ENCODE data around the gene ERC2. TPM values are rescaled to one million over a fixed set of nuclear protein-coding genes. Genes with fewer than 3 reads are reported as not detected.

Gene ERC2
- total RNA-seq, 1 donor from 2014 or later: 32.5 TPM

DNA sequence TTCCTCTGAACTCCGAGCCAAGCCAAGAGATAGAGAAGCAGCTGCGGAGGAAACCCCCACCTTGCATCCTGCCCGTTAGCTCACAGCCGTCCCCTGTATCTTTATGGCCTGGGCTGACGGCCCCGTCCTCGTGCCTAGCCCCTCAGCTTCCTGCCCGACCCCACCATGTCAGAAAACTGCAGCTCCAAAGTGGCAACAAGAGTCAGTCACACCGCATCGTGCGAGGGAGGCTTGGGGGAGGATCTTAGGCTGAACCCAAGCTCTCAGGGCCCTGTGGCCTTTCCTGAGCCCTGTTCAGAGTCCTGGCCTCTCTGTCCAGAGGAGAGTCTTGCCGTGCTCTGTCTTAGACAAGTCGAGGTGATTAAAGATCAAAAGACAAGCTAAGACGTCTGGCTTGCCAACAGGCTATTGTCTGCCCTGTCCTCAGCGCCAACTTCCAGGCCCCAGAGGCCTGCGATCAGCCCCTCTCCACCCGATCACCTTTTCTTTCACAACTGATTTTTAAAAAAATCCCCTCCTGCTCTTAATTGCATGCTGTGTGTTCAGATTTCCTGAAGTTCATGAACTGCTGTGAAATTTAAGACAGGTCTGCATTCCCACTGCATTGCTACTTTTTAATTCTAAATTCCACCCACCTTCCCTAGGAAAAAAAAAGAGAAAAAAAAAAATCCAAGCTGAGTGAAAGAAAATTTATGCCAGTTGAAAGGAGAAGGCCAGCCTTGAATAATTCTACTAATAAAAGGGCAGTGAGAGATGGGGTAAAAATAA lies 891.5 kb downstream of the ERC2 start:
- DNase-seq (ENCODE audit: low spot score, unreplicated experiment): no peak
- peaks cover 2% of the 10 kb centered on the region for H3K36me3 Mint-ChIP-seq (ENCODE audit: insufficient read depth)
- no peaks in the 10 kb centered on the region for H3K9me3 Mint-ChIP-seq (ENCODE audit: low read depth)
- peaks cover under 1% of the 10 kb centered on the region for H3K4me1 Mint-ChIP-seq (ENCODE audit: low read depth)
- H3K27me3 Mint-ChIP-seq: peaks cover 3% of the 10 kb centered on the region
- no peak overlapping the region for H3K4me3 Mint-ChIP-seq (ENCODE audit: low read depth)
- TF ChIP-seq, protein P1, sequence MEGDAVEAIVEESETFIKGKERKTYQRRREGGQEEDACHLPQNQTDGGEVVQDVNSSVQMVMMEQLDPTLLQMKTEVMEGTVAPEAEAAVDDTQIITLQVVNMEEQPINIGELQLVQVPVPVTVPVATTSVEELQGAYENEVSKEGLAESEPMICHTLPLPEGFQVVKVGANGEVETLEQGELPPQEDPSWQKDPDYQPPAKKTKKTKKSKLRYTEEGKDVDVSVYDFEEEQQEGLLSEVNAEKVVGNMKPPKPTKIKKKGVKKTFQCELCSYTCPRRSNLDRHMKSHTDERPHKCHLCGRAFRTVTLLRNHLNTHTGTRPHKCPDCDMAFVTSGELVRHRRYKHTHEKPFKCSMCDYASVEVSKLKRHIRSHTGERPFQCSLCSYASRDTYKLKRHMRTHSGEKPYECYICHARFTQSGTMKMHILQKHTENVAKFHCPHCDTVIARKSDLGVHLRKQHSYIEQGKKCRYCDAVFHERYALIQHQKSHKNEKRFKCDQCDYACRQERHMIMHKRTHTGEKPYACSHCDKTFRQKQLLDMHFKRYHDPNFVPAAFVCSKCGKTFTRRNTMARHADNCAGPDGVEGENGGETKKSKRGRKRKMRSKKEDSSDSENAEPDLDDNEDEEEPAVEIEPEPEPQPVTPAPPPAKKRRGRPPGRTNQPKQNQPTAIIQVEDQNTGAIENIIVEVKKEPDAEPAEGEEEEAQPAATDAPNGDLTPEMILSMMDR (IDR thresholded peaks at IDR 0.05; ENCODE audit: unreplicated experiment): no peak
- peak overlapping the region; percentile 6 for H3K27ac Mint-ChIP-seq

DNA sequence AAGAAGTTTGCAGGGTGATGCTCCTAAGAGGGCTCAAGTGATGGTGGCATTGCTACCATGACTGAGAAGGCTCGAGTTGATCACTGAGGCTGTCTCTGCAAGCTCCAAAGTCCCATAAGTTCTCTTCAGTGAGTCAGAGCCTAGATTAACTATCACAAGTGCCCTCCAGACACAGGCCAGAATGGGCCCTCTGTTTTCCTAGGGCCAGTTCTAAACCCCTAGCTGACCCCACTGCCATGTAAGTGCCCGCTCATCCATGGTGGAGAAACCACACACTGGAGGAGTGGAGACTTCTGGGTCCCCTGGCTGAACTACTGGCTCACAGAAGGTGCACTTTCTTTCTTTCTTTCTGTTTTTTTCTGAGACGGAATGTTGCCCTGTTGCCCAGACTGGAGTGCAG lies 893.6 kb downstream of the ERC2 start:
- Mint-ChIP-seq H3K36me3 (ENCODE audit: insufficient read depth) (no peaks in the 10 kb centered on the region), H3K4me3 (ENCODE audit: low read depth) (no peak overlapping the region), H3K27ac (no peak overlapping the region), H3K27me3 (peaks cover 7% of the 10 kb centered on the region), H3K4me1 (ENCODE audit: low read depth) (peaks cover 8% of the 10 kb centered on the region), H3K9me3 (ENCODE audit: low read depth) (no peaks in the 10 kb centered on the region)
- DNase-seq (ENCODE audit: low spot score, unreplicated experiment): no peak
- TF ChIP-seq, protein P1 (IDR thresholded peaks at IDR 0.05; ENCODE audit: unreplicated experiment): no peak

DNA sequence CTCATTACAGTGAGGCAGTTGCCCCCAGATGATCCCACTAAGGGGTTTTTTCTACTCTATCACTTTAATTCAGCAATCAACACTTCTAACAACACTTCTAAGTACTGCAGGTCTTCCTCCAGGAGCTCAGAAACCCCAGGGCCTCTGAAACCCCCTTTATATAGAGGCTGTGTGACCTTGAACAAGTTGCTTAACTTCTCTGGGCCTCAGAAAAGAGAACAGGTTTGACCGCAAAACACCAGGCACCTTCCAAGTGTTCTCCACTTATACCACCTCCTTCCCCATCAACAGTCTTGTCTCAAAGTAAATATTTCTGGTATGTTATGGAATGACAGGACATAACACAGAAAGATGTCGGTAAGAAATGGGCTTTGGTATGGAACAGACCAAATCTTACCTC lies 895.5 kb downstream of the ERC2 start:
- H3K36me3 Mint-ChIP-seq (ENCODE audit: insufficient read depth): no peaks in the 10 kb centered on the region
- peaks cover 12% of the 10 kb centered on the region for H3K4me1 Mint-ChIP-seq (ENCODE audit: low read depth)
- peaks cover 7% of the 10 kb centered on the region for H3K27me3 Mint-ChIP-seq
- DNase-seq (ENCODE audit: low spot score, unreplicated experiment): no peak
- TF ChIP-seq, protein P1 (IDR thresholded peaks at IDR 0.05; ENCODE audit: unreplicated experiment): no peak
- no peaks in the 10 kb centered on the region for H3K9me3 Mint-ChIP-seq (ENCODE audit: low read depth)
- no peak overlapping the region for H3K27ac Mint-ChIP-seq
- H3K4me3 Mint-ChIP-seq (ENCODE audit: low read depth): no peak overlapping the region

DNA sequence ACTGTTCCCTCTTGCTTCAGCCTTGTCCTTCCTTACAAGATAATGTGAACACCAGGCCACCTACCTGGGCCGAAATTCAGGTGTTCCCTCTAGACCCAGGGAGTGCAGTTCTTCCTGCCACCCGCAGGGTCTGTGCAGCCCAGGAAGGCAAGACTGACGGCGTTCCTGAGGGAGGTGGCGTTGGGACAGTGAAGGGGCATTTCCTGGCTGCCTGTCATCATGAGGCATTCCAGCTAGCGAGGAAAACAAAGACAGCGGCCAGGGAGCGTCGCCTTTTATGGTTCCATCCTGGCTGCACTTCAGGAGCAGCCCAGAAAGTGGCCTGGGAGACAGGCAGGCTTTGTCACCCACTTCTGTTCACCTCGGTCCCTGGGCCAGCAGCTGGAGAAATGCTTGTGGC lies 896.4 kb downstream of the ERC2 start:
- TF ChIP-seq, protein P1 (IDR thresholded peaks at IDR 0.05; ENCODE audit: unreplicated experiment): peak; percentile 44
- H3K36me3 Mint-ChIP-seq (ENCODE audit: insufficient read depth): no peaks in the 10 kb centered on the region
- peaks cover 7% of the 10 kb centered on the region for H3K27me3 Mint-ChIP-seq
- peak overlapping the region; percentile 68 for H3K27ac Mint-ChIP-seq
- H3K4me3 Mint-ChIP-seq (ENCODE audit: low read depth): no peak overlapping the region
- no peak for DNase-seq (ENCODE audit: low spot score, unreplicated experiment)
- H3K9me3 Mint-ChIP-seq (ENCODE audit: low read depth): no peaks in the 10 kb centered on the region
- H3K4me1 Mint-ChIP-seq (ENCODE audit: low read depth): peaks cover 12% of the 10 kb centered on the region

DNA sequence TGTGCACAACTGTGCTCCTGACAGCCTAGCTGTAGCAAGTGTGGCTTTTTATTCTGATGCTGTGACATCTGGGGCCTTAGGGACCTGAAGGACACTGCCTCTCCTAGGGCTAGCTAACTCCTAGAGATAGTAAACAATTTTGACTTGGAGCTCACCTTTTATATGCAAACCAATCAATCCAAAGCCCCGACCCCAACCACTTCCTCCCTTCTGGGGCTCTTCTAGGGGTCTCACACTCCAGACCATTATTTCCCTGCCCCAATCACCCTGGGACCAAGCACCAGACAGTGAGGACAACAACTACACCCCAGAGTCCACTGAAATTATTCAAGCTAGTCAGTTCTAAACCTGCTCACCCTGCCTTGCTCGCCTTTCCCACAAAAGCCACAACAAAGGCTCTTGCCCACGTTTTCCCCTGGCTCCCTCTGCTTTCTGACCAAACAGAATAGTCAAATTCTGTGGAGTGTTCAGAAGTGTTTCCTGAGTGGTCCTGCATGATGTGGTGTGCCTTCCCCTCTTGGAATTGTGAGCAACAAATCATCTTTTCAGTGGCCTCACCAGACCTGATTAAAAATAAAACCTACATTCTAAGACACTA lies 897.0 kb downstream of the ERC2 start:
- peak overlapping the region; percentile 7 for H3K27ac Mint-ChIP-seq
- no peaks in the 10 kb centered on the region for H3K36me3 Mint-ChIP-seq (ENCODE audit: insufficient read depth)
- TF ChIP-seq, protein P1 (IDR thresholded peaks at IDR 0.05; ENCODE audit: unreplicated experiment): no peak
- H3K27me3 Mint-ChIP-seq: peaks cover 7% of the 10 kb centered on the region
- H3K4me3 Mint-ChIP-seq (ENCODE audit: low read depth): no peak overlapping the region
- peaks cover 12% of the 10 kb centered on the region for H3K4me1 Mint-ChIP-seq (ENCODE audit: low read depth)
- no peak for DNase-seq (ENCODE audit: low spot score, unreplicated experiment)
- no peaks in the 10 kb centered on the region for H3K9me3 Mint-ChIP-seq (ENCODE audit: low read depth)
